Kidney (tissue), 14 donors: ENCODE data around the gene PLD5. TPM values are rescaled to one million over a fixed set of nuclear protein-coding genes. Genes with fewer than 3 reads are reported as not detected.

Experiments used
- DNase-seq, 5 donors: peaks; one replicate each; pipeline ENCODE4 v3.0.0-alpha.2; 2013 to 2020
- FAIRE-seq: peaks from 2 replicates; lab custom pipeline; 2012; peaks lifted over from hg19 to GRCh38; lab: Jason Lieb, UNC
- H3K27ac ChIP-seq, 2 donors: one replicate each; pipeline ENCODE4 v1.7.0; 2013; ENCODE audit warnings: low read depth in 2 of 2, low read length in 2 of 2, inconsistent platforms in 1 of 2
- H3K27me3 ChIP-seq: one replicate; pipeline ENCODE4 v1.7.1; 2013; ENCODE audit warnings: low read length, inconsistent platforms; ENCODE audit not compliant: control insufficient read depth, insufficient read depth
- H3K36me3 ChIP-seq, 3 donors: one replicate each; pipeline versions ENCODE4 v1.7.0 to v1.7.1; 2013; ENCODE audit warnings: low read length in 3 of 3, control low read depth in 1 of 3, inconsistent platforms in 1 of 3; ENCODE audit not compliant: insufficient read depth in 3 of 3, control insufficient read depth in 2 of 3
- H3K4me1 ChIP-seq, 3 donors: one replicate each; pipeline versions ENCODE4 v1.7.0 to v1.7.1; 2013; ENCODE audit warnings: low read length in 3 of 3, inconsistent platforms in 1 of 3, low read depth in 1 of 3; ENCODE audit not compliant: control insufficient read depth in 2 of 3, insufficient read depth in 2 of 3
- H3K4me3 ChIP-seq, 3 donors: one replicate each; pipeline versions ENCODE4 v1.7.0 to v1.8.1; 2013; ENCODE audit warnings: low read length in 3 of 3, control low read depth in 1 of 3, inconsistent platforms in 1 of 3
- H3K9ac ChIP-seq, 3 donors: one replicate each; pipeline versions ENCODE4 v1.7.0 to v1.7.1; 2013; ENCODE audit warnings: low read length in 3 of 3, control low read depth in 1 of 3, inconsistent platforms in 1 of 3
- H3K9me3 ChIP-seq, 3 donors: one replicate each; pipeline versions ENCODE4 v1.7.0 to v1.7.1; 2013; ENCODE audit warnings: low read length in 3 of 3, control low read depth in 1 of 3, inconsistent platforms in 1 of 3; ENCODE audit not compliant: control insufficient read depth in 2 of 3, insufficient read depth in 1 of 3
- intact Hi-C: fragments of 100-400 bp; cut with DNase I; formaldehyde crosslinking; loops from one replicate; pipeline ENCODE4 v1.11.1; 2022
- polyA plus RNA-seq: library from polyadenylated mRNA; stranded (reverse); fragments of 350-450 nt; fragmentation: Illumina TruSeq; extraction: RNeasy Lipid Tissue Mini Kit (QIAGEN cat#74804); gene quantifications from one replicate; pipeline ENCODE4 v1.2.3, GENCODE V29; 2014; ENCODE audit warnings: low read depth, low replicate concordance; ENCODE audit not compliant: insufficient read depth
- total RNA-seq: library from RNA; stranded (reverse); fragmentation: NEBNext Ultra II Directional; extraction: Animal tissue kit (Norgen Biotek cat#: 25700); gene quantifications from one replicate; pipeline ENCODE4 v1.2.1, GENCODE V29; 2021
- TF ChIP-seq, protein P1 (sequence below): IDR thresholded peaks from 3 replicates; pipeline ENCODE4 v1.5.1; 2012; ENCODE audit warnings: mild to moderate bottlenecking, moderate library complexity, borderline replicate concordance; ENCODE audit not compliant: insufficient read depth; ENCODE audit errors: extremely low read depth
- donor health status: control.
- donor health status: control.
- donor health status: control.
- donor health status: control.
- donor health status: control.
- donor health status: DM: yes; HTN: yes; CAD: no.
- donor health status: Normal renal cell carcinoma (clear cell type).

The PLD5 gene
- total and polyA plus RNA-seq, 2 donors from 2014 or later = 0.24 to 0.47 TPM

DNA sequence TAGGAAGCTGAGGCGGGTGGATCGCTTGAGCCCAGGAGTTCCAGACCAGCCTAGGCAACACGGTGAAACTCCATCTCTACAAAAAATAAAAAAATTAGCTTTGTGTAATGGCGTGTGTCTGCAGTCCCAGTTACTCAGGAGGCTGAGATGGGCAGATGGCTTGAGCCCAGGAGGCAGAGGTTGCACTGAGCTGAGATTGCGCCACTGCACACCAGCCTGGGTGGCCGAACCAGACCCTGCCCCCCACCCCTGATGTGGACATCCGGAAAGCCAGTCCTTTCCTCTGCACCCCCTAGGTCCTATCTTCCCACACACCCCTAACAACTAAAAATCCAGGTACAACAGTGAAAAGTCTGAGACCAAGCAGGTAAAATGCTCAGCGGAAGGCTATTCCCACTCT, 71.9 kb downstream of the PLD5 start:
- H3K4me3 ChIP-seq = no peak overlapping the region
- intact Hi-C loops = no loop called here
- no peaks in the 10 kb centered on the region for H3K36me3 ChIP-seq
- H3K9ac ChIP-seq = no peak overlapping the region
- TF ChIP-seq, protein P1, sequence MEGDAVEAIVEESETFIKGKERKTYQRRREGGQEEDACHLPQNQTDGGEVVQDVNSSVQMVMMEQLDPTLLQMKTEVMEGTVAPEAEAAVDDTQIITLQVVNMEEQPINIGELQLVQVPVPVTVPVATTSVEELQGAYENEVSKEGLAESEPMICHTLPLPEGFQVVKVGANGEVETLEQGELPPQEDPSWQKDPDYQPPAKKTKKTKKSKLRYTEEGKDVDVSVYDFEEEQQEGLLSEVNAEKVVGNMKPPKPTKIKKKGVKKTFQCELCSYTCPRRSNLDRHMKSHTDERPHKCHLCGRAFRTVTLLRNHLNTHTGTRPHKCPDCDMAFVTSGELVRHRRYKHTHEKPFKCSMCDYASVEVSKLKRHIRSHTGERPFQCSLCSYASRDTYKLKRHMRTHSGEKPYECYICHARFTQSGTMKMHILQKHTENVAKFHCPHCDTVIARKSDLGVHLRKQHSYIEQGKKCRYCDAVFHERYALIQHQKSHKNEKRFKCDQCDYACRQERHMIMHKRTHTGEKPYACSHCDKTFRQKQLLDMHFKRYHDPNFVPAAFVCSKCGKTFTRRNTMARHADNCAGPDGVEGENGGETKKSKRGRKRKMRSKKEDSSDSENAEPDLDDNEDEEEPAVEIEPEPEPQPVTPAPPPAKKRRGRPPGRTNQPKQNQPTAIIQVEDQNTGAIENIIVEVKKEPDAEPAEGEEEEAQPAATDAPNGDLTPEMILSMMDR = no peak
- H3K4me1 ChIP-seq = no peaks in the 10 kb centered on the region
- H3K27ac ChIP-seq = no peak overlapping the region
- FAIRE-seq (no peak), DNase-seq (no peak)
- no peaks in the 10 kb centered on the region for H3K9me3 ChIP-seq
- H3K27me3 ChIP-seq = no peaks in the 10 kb centered on the region

DNA sequence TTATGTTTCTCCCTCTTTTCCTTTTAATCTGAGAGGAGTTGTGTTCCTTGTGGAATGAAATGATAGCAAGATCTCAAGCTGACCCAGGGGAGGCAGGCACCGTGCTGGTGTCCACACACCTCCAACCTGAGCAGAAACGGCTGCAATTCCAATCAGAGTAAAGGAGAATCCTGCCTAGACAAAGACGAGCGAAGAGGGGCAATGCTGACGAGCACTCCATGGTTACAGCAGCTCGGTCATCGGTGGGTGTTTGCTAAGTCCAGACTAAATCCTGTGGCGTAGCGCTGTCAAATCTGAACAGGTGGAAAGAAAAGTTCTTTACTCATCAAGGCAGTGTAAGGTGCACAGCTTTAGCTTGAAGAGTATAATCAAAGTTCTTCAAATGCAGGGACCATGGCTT, 74.8 kb downstream of the PLD5 start:
- DNase-seq = no peak
- Histone ChIP-seq H3K9me3 (no peaks in the 10 kb centered on the region), H3K4me3 (no peak overlapping the region), H3K4me1 (no peaks in the 10 kb centered on the region), H3K36me3 (no peaks in the 10 kb centered on the region), H3K27ac (no peak overlapping the region), H3K27me3 (no peaks in the 10 kb centered on the region), H3K9ac (no peak overlapping the region)
- FAIRE-seq = no peak
- TF ChIP-seq, protein P1 = no peak
- intact Hi-C loops = no loop called here

DNA sequence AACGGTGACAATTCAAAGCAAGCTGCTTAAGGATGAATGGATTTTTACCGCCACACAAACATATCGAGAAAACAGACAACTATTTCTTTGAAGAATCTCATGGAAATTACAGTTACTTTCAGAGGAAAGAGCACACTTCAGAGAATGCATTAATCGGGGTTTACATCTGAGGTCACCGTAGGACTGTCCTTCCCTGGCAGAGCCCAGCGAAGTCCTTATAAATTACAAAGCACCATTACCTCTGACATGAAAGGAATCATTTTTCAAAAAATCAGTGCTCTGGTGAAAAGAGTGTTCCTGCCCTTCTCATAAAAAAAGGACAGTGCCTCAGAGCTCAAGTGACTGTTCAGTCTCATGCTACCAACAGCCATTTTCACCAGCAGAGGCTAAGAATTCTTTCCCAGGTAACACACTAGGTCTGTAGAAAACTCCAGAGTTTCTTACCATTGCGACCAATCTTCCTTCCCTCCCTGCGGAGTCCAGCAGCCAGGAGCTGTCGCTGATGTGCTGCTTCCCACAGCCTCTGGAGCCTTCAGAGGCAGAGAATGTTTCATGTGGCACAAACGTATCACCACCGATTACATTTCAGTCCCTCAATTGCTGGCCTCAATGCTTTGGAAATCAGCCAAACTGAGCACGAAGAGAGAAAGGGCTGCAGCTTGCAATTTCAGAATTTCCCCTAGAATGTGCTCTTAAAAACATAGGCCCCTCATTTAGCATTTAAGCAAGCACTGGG, 75.4 kb downstream of the PLD5 start:
- intact Hi-C loops = no loop called here
- H3K27ac ChIP-seq = no peak overlapping the region
- no peaks in the 10 kb centered on the region for H3K36me3 ChIP-seq
- no peak overlapping the region for H3K9ac ChIP-seq
- DNase-seq (peak in 2 of 5 donors; percentile 34 to 55), FAIRE-seq (no peak)
- no peaks in the 10 kb centered on the region for H3K4me1 ChIP-seq
- TF ChIP-seq, protein P1 = no peak
- no peak overlapping the region for H3K4me3 ChIP-seq
- no peaks in the 10 kb centered on the region for H3K9me3 ChIP-seq
- H3K27me3 ChIP-seq = no peaks in the 10 kb centered on the region
